NCI-H345 treated with DMSO at 0.1 percent for 48 hours (cell line): Measurements from ENCODE around the gene AP4S1.
A peak's percentile ranks its signal among the peaks of the same experiment; 100 is the strongest.
"Not testable (repeated sequence)": the region's sequence is repeated elsewhere in the genome, so short reads cannot be mapped to it uniquely, and the experiment has no call there.

Experiments
- DNase-seq: peaks from one replicate; lab custom pipeline; 2025; ENCODE audit not compliant: unreplicated experiment; lab: John Stamatoyannopoulos, UW

Gene AP4S1

DNA sequence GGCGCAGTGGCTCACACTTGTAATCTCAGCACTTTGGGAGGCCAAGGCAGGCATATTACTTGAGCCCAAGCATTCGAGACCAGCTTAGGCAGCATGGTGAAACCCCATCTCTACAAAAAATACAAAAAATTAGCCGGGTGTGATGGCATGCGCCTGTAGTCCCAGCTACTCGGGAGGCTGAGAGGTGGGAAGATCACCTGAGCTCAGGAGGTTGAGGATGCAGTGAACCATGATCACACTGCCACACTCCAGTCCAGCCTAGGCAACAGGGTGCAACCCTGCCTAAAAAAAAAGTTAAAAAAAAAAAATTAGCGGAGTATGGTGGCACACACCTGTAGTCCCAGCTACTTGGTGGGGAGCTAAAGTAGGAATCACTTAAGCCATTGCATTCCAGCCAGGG, 21.4 kb upstream of the AP4S1 start:
- DNase-seq, result not testable (repeated sequence)

- no peak for DNase-seq
Measured at GRCh38 chr14:31006703-31007102, 18.7 kb upstream of the AP4S1 start.

DNA sequence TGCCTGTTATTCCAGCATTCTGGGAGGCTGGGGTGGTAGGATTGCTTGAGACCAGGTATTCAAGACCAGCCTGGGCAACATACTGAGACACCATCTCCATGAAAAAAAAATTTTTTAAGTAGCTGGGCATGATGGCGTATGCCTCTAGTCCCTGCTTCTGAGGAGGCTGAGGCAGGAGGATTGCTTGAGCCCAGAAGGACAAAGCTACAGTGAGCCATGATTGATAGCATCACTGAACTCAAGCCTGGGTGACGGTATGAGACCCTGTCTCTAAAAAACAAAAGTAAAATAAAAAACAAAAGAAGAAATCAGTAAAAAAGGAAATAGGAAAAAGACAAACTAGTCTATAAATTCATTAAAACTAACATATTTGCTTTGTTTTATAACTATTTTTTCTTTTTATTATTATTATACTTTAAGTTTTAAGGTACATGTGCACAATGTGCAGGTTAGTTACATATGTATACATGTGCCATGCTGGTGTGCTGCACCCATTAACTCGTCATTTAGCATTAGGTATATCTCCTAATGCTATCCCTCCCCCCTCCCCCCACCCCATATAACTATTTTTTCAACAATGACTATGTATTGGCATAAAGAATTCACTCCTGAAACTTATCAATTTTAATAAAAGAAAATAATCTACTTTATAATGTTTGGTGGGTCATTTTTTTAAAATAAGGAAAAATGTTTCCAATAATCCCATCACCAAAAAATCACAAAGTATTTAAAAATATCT, 15.4 kb upstream of the AP4S1 start:
- DNase-seq, result no peak

DNA sequence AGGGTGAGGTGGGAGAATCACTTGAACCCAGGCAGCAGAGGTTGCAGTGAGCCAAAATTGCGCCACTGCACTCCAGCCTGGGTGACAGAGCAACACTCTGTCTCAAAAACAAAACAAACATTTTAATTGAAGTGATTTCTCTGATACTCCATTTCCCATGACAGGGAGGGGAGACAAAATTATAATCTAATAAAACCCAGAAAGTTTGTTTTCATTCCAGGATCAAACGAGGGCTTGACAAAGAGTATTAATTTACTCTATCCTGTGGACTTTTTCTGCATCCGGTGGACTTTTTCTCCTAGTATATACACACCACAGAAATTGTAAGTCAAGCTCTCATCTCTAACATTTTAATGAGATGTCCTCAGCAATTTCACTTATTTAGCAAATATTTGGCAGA, 14.5 kb upstream of the AP4S1 start:
- DNase-seq, result no peak

DNA sequence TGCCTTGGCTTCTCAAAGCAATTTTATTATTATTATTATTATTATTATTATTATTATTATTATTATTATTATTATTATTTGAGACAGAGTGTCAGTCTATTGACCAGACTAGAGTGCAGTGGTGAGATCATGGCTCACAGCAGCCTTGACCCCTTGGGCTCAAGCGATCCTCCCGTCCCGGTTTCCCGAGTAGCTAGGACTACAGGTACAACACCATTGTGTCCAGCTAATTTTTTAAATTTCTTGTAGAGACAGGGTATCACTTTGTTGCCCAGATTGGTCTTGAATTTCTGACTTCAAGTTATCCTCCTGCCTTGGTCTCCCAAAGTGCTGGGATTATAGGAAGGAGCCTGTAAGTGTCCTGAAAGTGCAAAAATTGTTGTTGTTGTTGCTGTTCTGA, 11.6 kb upstream of the AP4S1 start:
- DNase-seq, result no peak

GRCh38 chr14:31018057-31018645, 7.3 kb upstream of the AP4S1 start:
- DNase-seq, result no peak

DNA sequence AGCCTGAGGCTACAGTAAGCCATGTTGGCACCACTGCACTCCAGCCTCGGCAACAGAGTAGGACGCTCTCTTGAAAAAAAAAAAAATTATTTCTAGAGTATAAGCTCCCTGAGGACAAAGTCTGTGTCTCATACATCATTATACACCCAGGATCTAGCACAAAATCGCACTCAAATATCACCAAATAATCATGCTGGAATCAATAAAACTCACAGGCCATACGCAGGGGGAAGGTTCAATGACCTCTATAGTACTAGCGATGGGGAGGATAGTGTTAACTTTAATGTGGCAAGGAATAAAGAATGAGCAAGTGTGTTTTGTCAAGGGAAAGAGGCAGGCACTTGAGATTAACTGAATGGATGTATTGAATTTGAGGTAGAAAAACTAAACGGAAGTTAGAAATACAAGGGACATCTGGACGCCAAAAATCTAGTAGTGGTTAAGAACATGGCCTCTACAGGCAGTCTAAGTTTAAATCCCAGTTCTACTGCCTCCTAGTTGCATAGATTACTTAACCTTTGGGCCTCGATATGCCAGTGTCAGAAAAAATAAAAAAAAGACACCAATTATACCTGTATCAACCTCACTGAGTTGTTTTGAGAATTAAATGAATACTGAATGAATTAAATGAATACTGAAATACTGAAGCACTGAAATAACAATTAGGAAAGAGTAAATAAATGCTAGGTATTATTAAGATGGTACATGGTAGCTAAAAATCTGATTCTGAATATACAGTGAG, 4.4 kb upstream of the AP4S1 start:
- DNase-seq, result no peak

DNA sequence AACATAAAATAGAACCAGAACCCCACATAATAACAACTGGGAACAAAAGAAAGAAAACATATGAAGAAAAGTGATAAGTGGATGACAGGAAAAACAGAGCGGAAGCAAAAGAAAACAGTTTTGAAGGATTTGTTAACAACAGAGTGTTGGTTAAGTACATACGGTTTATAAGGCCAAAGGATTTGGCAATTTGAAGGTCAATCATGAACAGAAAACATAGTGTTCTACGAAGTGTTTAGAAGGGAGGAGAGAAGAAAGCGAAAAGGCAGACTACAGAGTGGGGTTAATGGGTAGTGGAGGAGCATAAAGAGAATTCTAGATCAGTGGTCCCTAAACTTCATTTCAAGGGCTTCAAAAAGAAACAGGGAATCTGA, 3.9 kb upstream of the AP4S1 start:
- DNase-seq, result no peak

- no peak for DNase-seq
Measured at GRCh38 chr14:31022386-31022785, 3.1 kb upstream of the AP4S1 start.

DNA sequence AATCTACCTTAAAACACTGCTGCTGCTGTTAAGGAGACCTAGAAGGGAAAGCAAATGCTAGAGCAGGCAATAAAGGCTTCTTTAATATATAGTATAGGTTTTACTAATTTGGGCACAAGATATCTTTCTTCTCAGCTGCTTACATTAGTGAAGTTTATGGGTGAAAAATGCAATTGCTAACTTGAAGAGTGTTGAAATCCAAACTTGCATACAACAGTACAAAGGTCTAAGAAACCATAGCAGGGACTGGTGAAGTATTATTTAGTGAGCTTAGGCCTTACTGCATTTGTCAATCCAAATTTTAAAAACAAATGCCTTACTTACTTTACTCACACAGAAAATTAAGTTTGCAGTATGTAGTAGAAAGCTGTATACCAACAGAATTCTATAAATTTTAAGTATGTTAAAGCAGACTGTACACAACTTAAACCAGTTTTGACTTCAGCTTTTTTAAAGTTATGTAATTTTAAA, 1.4 kb upstream of the AP4S1 start:
- DNase-seq, result no peak

DNA sequence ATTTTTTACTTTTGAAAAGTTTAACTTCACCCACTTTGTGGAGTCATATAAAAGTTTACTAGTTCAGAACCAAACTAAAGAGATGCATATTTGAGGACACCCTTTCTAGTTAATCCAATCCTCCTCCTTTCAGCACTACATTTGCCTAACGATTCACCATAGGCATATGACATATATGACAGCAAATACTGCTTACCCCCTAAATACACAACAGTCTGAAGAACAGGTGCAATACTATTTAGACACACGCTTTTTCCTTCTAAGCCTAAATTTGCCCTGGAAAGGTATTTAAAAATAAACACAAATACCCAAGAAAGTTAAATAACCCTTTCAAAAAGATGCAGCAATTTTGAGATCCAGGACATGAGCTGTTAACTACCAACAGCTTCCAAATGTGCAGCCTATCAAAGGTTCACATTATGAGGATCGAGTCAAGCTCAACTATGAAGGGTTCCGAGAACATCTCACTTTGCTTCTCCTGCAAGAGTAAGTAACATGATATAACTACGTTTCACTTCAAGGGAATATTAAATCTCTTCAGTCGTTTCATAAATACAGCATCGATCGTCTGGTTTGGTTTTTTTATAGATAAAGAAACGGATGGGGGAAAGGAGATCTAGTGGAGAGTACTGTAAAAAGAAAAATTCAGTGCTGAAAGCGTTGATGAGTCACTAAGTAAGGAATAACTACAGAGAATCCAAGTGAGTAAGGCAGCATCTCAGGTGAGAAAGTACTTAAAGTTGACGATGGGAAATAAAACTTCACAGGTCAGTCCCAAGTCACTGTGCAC, 677 bp upstream of the AP4S1 start:
- no peak for DNase-seq

DNA sequence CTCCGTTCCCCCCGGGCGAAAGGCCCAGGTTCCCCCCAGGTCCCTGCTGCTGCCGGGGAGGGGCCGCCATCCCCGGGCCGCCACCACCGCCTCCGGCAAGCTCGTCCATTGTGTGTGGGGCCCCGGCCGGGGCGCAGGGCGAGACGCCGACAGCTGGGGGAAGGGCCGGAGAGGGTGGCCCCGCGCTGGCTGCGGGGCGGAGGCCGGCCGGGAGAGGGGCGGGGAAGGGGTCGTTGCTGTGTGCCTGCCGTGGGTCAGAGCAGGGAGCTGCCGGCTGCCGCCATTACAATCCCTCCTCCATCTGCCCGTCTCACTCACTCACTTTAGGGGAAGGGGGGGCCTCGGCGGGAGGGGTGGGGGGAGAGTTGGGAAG, 614 bp downstream of the AP4S1 start, which contains the start of gene STRN3:
Gene STRN3, minus strand, starts transcription at position 303 of the 373 bp plus-strand sequence. Its CDS starts 194 bp downstream, at position 109.
- DNase-seq, result no peak

DNA sequence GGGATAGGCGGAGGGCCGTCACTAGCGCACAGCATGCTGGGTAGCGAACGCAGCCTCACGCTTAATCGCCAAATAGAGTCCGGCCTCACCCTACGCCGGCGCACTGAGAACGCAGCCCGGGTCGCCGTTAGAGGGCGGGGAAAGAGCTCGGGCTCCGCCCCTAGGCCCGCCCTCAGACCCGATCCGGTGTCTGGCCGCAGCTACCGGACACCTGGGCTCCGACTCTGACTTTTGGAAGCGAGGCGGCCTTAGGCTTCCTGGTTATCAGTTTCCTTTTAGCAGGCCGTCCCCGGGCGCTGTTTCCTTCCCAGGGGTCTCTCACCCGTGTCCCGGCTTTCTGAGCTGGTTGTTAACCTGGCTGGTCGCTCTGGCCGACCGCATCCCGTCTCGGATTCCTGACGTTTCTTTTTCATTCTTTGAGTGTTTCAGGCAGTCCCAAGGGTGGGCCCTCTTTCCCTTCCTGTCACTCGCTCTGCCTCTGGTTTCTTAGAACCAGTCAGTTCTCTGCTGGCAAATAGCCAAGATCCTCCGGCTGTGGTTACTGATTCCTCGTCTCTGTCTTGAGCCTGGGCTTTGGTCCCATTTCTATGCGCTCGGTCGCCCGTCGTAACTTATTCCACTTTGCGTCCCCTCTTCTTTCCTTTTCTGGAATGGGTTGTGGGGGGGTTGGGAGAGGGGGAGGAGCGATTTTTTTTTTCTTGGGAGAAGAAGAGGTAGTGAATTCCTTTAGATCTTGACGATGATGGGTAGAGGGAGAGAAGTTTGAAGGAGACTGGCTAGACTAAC, 1.2 kb downstream of the AP4S1 start:
- DNase-seq, result peak; percentile 86

DNA sequence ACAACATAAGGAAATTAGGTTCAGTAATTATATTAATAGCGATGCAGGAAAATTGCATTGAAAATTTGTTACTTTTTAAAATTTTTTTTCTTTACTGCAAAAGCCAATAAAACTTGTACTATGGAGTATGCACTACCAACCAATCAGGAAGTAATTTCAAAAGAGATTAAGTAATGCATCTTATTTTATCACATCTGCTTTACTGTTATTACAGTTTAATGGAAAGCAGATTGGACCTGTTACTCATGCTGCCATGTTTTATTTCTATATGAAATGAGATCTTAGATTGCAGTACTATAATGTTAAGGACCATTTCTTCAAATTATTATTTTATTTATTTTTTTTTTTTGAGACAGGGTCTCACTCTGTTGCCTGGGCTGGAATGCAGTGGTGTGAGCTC, 2.4 kb downstream of the AP4S1 start:
- DNase-seq, result no peak

DNA sequence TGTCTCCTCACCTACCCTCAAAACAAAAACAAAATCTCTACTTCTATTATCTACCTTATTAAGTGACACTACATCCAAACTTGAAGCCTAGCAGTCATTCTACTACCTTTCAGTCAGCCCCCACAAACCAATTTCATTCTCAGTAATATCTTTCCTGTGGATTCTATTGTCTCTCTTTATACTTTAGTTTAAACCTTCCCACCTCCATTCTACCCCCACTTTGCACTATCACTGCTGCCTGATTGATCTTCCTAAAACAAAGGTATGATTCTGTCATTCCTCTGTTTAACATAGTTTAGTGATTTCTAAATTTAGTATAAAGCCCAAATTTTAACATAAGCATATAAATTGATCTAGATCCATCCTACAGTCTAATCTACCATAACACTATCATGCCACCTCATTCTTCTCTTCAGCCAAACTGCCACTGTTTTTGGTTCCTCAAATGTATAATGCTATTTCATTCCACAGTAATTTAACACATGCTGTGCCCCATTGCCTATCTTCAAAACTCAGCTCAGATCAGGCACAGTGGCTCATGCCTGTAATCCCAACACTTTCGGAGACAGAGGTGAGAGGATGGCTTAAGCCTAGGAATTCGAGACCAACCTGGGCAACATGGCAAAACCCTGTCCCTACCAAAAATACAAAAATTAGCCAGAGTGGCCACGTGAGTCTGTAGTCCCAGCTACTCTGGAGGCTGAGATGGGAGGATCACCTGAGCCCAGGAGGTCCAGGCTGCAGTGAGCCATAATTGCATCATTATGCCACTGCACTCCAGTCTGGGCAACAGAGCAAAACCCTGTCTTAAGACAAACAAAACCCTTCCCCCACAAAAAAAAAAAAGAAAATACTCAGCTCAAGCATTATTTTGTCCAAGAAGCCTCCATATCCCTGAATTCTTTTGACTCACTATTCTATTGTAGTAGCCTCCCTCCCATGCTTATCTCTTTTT, 3.8 kb downstream of the AP4S1 start:
- DNase-seq, result no peak

GRCh38 chr14:31030469-31030868, 5.0 kb downstream of the AP4S1 start:
- no peak for DNase-seq

DNA sequence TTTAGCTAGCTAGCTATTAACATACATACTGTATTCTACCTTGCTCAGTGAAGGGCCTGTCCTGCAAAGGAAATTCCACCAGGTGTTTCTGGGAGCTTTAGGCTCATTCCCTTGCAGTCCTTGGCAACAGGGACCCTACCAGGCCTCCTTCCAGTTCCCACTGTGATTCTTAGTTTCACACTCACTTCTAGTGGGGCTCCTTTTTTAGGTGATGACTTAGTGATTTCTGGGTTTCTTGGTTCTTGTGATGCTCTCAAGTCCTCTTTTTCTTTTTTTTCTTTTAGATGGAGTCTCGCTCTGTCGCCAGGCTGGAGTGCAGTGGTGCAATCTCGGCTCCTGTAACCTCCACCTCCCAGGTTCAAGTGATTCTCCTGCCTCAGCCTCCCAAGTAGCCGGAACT, 11.1 kb downstream of the AP4S1 start:
- DNase-seq, result no peak

GRCh38 chr14:31037709-31038221, 12.3 kb downstream of the AP4S1 start:
- DNase-seq, result no peak

DNA sequence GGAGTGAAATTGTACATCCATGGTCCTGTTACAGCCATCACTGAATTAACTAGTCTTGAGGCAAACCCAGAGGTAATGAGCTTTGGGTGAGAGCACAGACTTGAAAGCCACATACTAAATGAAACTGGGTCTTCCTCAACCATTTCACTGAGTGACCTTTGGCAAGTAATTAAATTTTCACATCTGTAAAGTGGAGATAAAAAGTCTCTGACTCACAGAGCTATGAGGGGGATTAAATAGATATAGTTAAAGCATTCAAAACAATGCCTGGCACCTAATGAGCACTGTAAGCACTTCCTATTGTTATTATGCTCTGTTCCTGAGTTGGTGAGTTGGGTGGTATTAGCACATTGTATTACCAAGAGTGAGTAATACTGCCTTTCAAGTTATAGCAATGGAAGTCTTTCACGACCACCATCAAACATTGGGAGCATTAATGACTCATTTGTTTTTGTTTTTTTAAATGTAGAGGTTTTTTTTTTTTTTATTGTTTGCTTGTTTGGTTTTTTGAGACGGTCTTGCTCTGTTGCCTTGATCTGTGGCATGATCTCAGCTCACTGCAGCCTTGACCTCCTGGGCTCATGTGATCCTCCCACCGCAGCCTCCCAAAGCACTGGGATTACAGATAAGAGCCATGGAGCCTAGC, 13.2 kb downstream of the AP4S1 start:
- DNase-seq, result no peak
